GM18507 (cell line): ENCODE data around the gene EZR.

Experiments
- DNase-seq: peaks from one replicate; pipeline ENCODE4 v3.0.0; 2011; ENCODE audit warnings: low read depth; ENCODE audit not compliant: insufficient read length; ENCODE audit errors: extremely low spot score
- FAIRE-seq: peaks from 2 replicates; lab custom pipeline; 2011; peaks lifted over from hg19 to GRCh38; lab: Jason Lieb, UNC

The EZR gene

DNA sequence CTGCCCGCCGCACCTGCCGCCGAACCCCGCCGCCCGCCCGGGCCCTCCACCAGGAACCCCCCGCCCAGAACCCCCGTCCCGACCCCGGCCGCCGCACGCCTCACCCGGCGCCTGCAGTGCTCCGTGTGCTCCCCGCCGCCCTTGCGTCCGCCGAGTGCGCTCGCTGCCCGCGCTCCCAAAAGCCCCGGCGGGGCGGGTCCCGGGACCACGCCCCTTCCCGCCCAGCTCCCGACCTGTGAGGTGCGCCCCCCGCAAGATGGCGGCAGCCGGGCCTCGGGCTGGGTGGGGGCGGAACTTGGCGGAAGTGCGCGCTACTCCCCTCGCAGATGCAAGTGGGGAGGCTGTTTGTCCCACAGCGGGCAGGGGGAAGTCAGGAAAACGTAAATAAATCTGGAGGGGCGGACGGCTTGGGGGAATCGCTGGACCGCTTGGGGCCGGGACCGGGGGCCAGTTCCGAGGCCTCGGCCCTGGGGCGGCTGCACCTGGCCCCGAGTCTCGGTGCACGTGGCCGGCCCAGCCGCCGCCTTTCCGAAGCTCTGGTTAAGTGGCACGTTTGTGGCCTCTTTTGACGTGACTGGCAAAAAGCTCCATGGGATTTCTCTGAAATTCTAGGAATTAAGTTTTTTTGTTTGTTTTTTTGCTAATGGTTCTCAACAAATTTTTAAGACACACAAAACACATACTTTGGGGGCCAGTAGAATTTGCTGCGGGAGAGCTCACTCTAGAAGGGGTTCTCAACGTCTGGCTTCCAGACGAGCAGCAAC, at the start of gene EZR:
Gene EZR, minus strand, starts transcription at position 156 of the 764 bp plus-strand sequence. CDS start 1,275 bp downstream, outside the sequence.
- DNase-seq (peak; percentile 81), FAIRE-seq (peak; percentile 78)

DNA sequence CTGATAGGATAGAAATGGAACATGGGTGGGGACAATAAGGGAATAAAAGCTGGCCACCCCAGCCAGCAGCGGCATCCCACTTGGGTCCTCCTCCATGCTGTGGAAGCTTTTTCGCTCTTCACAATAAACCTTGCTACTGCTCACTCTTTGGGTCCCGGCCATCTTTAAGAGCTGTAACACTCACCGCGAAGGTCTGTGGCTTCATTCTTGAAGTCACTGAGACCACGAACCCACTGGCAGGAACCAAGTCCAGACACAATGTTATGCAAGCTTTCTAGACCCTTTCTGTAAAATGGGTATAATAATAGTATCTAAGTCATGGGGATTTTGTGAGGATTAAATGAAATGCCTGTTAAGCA, 48.9 kb upstream of the EZR start:
- DNase-seq (no peak), FAIRE-seq (no peak)

DNA sequence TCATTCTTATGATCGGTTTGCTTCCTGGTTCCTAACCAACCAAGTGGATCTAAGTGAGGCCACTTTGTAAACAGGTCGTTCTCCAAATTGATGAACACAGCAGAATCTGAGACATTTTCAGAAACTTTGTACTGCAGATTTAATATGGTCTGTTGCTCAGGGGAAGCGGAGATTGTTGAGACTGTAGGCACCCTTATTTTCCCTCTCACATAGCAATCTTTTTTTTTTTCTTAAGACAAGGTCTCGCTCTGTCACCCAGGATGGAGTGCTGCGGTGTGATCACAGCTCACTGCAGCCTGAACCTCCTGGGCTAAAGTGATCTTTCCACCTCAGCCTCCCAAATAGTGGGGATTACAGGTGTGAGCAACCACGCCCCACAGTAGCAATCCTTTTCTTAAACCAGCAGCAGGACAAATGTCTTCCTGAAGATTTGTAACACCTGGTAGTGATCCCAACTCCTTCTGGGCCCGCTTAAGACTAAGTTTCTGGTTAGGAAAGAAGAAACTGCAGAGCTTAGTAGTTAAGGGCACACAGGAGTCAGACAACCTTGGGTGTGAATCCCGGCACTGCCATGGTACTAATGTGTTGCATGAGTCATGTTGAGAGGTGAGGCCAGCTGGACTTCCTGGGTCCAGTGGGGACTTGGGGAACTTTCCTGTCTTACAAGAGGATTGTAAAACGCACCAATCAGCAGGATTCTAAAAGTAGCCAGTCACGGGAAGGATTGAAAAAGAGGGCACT, 48.4 kb upstream of the EZR start:
- DNase-seq, result no peak
- FAIRE-seq, result peak; percentile 89

DNA sequence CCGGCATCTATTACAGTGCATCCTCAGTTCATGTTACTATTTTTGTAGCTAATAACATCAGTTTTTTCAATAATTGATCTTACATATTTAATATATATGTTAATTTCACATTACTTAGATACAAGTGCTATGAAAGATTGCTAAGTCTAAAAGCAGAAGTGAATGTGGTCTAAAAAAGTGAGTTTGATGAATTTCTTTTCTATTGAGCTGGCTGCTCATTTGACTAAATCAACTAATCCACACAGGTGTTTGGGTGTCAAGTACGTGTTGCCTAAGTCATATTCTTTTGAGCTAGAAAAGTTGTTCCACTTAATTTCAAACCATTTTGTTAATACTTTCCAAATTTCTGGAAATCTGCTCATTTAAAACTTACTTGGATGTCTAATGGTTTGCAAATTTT, 46.6 kb upstream of the EZR start:
- DNase-seq (no peak), FAIRE-seq (no peak)

DNA sequence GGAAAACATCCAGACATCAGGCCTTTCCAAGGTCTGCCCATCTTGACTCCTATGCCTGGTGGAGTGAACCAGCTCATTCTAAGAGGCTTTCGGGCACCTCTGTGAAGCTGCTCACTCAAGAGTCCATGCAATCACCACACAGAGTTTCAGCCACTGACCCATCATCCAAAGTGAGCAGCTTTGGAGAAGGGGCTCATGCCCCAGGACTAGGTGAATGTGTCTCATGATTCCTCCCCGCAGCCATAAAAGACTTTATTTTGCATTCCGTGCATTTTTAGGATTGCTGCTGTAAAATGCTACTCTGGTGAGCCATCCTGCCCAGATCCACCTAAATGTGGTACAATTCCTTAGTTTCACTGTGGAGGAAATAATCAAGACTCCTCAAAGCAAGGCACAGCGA, 44.5 kb upstream of the EZR start:
- no peak for FAIRE-seq

DNA sequence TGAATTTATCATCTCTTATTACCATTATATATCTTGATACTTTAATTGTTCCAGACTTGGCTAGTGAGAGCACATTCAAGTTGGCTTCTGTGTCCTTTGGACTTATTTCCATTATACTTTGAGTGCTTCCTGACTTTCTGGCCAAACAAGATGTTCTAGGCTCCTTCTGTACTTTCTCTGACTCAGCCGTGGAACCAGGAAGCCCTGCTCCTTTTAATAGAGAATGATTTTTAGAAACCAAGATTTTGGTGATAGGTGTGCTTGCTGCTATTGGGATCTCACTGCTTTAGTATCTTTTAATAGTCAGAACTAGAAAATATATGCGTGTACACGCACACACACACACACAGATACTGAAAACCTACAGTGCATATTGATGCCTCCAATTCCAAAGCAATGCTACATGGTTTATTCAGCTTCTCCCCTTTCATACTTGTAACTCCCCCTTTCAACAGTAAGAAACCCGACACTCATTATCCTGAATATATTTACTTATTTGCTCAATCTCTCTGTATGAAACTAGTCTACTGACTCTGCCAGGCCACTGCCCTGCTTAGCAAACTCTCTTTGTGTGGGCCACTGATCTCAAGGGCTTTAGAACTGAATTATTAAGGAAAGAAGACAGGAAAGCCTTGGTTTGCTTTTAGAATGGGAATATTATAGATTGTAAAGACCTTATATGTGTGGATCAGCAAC, 42.7 kb upstream of the EZR start:
- no peak for FAIRE-seq
- DNase-seq, result no peak

More for the DNA sequence above, 44.5 kb upstream of the EZR start:
- DNase-seq, result no peak

DNA sequence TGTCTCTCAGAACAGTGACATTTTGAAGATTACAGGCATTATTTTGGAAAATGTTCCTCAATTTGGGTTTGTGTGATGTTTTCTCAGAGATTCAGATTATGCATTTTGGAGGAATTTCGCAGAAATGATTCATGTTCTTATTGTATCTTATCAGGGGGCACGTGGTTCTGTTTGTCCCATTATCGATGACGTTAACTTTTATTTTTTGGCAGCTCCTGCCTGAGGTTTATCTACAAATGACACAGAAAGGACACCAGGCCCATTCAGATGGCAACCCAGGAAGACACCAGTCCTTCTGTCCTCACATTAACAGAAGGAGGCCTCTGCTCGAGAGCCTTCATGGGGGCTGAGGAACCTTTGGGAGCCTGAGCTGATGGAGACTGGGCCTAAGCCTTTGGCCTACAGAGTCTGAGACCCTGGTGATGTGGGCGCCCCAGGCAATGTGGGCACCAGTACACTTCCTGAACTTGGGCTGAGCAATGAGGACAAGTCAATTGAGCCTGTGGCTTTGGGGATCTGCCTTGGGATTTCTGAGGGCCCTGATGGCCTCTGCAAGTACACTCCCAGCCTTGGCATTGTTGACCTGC, 41.2 kb upstream of the EZR start:
- FAIRE-seq (no peak), DNase-seq (no peak)

DNA sequence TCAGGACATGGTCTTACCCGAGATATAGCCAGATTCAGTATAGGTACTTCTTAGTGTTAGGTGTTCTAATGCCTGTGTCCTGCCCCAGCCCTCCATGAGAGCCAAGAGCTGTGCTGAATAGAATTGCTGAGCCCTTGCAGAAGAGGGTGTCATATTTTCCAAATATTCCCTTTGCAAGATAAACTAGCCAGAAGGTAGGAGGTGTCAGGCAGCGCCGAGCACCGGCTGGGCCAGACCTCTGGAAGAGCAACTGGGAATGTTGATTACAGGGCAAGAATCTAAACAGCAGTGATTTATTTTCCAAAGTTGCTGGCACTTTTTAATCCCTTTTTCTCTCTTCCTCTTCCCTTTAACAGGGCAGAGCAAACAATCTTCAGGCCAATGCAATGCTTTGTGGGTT, 37.1 kb upstream of the EZR start:
- FAIRE-seq, result no peak
- DNase-seq, result no peak

DNA sequence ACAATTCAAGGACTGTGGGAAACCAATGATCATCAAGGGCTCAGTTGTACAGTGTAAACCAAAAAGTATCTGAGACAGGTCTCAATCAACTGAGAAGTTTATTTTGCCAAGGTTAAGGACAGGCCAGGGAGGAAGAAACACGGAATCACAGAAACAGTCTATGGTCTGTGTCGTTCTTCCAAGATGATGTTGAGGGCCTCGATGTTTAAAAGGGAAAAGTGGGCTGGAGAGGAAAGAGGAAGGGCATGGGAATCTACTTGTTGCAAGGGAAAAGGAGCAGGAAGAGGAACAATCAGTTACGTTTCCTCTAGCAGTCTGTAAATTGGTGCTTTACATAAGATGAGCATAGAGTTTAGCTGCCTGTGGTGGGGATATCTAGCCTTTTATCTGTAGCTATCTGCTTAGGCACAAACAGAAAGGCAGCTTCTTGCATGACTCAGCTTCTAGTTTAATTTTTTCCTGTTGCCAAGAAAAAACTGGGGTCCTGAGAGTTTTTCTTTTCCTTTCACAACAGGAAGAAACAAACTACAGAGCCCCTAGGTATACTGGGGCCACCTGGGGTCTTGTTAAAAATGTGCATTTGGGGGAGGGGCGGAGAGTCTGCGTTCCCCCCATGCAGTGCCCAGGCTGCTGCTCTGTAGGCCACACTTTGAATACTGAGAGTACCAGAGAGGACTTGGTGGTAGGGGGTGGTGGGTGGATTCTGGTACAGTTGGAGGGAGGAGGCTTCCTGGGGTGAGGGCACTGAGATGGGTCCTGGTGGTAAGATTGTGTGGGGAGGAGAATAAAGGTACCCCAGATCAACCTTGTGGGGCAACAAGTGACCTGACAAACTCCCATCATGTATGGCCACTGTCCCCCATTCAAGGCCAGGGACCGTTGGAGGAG, 35.3 kb upstream of the EZR start:
- FAIRE-seq (peak; percentile 33), DNase-seq (no peak)

DNA sequence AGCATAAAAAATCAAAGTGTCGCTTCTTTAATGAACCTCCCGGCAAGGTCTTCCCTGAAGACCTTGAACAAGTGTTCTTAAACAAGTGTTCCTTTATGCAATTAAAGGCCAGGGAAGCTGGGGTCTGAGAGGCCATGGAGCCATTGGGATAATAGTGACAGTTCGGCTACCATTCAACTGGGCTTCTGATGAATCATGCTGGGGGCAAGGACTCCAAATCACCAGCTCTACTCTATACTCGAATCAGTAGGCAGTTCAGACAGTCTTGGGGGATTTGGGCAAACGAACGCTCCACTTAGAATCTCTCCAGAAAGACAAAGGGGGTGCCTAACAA, 34.7 kb upstream of the EZR start:
- FAIRE-seq (no peak), DNase-seq (no peak)

DNA sequence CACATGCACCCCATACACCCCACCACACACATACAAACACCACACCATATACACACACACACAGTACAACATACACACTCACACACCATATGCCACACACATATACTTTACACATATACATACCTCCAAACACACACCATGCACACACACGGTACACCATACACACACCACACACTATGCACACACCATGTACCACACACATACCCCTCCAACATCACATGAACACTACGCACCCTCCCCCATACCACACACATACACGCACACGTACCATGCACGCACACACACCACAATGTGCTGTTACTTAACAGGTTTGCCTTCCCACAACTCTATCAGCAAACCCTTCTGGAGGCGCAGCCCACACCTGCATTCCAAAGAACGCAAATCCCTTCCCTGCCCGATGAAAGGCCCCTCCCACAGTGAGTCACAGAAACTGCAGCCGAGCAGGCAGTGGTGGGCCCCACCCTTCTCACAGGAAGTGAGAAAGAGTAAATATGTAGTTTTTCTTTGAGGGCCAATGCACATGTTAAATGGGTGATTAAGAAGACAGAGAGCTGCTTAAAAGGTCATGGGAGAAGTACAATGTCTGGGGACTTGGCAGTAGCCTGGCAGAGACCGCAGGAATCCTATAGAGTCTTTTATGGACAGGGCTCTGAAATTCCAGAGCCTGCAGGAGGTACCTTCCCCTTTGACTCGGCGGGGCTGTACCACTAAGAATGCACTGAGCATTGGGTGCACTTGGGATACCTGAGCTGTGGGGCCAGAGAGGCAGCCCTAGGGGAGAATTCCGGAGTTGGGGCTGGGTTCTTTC, 34.1 kb upstream of the EZR start:
- FAIRE-seq (peak; percentile 78), DNase-seq (peak; percentile 58)

DNA sequence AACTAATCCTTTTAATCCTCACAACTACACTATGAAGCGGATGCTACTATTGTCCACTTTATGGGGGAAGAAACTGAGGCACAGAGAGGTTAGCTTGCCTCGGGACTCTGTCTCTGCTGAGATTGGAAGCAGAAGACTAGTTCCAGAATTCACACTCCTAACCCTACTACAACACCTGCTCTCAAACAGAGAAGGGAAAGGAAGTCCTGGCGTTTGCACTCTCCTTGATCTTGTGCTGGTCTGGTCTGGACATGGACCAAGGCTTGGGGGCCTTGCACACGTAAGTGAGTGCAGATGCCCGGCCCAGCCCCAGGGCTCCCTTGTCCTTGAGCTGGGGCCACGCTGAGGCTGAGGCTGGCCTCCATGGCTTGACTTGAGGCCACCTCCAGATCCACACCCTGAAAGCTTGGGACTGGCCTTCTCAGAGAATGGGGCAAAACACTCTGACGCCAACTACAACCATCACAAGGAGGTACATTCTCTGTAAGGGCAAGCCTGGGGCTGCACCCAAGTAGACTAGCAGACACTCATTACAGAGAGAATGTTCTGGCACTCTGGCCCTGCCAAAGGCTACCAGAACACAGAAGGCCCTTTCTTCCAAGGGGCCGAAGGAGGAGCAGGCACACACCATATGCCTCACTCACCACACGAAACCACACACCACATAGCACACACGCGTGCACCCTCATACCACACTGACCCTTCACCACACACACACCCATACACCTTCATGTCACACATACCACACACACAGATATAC, 33.3 kb upstream of the EZR start:
- no peak for DNase-seq
- no peak for FAIRE-seq

DNA sequence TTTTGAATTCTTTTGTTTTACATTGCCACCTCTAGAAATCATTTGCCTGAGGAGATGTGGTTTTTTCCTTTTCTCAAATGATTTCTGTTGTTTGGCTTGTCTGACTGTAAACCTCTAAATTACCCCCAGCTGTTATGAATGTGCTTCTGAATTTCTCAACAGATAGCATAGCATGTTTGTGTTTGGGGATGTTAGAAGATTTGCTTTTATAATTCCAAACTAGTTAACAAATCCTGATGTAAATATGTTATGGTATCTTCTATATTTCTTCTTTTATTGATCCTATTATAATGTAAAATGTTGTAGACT, 31.6 kb upstream of the EZR start:
- no peak for DNase-seq
- FAIRE-seq, result no peak

DNA sequence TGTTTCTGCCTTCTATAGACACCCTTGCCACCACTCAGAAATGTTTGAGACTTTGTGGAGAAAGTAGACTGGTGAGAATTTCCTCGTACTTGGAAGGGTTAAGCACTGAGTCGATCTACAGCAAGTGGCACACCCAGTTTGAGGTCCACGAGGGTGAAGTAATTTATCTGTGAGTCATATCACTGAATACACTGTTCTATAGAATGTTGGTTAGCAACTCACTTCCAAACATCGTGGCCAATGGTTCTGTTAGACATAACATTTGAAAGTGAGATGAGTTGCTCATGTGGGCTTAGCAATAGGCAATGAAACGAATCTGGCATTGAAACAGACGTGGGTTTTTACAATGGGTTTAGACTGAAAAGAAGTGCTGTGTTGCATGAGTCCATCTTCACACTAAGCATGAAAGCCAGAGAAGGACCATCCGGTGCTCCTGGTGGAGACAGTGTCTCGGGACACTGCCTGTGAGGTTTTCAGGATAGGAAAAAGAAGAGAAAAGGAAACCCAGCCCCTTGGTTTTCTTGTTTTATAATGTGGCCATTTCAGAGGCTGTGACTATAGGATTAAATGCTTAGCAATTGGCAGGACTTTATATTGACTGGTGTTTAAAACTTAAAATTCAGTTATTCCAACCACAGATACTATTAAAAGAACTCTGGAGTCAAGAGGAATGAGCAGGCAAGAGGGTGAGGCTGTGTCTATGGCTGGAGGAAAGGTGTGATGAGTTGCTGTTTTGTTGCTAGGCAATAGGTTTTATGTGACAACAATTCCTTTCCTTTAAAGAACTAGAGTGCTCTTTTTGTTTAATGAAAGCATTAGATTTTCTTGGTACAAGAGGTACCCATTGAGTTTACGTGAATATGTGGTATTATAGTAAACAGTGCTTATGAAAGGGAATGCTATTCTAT, 31.0 kb upstream of the EZR start:
- DNase-seq (no peak), FAIRE-seq (no peak)

DNA sequence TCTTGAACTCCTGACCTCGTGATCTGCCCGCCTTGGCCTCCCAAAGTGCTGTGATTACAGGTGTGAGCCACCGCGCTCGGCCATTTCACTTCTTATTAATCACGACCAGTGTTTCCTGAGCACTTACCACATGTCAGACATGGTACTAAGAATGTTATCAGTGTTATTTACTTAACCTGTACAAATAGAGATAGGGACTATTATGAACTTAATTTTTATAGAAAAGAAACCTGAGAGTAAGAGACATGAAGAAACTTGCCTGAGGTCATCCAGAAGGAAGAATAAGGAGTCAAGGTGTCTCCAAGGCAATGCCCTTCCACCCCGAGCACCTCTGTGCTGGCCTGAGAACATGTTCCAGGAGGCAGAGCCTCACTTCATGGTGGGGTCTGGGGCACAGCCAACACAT, 29.3 kb upstream of the EZR start:
- DNase-seq, result no peak
- no peak for FAIRE-seq

DNA sequence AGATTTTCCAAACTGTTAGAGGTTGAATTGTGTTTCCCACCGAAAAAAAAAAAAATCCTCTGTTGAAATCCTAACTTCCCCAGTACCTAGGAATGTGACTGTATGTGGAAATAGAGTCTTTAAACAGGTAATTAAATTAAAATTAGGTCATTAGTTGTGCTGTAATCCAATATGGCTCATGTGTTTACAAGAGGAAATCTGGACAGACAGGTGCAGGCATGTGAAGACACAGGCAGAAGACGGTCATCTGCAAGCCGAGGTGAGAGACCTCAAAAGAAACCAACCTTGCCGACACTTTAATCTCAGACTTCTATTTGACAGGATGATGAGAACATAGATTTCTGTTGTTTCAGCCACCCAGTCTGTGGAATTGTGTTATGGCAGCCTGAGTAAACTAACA, 28.6 kb upstream of the EZR start:
- DNase-seq, result no peak
- no peak for FAIRE-seq

DNA sequence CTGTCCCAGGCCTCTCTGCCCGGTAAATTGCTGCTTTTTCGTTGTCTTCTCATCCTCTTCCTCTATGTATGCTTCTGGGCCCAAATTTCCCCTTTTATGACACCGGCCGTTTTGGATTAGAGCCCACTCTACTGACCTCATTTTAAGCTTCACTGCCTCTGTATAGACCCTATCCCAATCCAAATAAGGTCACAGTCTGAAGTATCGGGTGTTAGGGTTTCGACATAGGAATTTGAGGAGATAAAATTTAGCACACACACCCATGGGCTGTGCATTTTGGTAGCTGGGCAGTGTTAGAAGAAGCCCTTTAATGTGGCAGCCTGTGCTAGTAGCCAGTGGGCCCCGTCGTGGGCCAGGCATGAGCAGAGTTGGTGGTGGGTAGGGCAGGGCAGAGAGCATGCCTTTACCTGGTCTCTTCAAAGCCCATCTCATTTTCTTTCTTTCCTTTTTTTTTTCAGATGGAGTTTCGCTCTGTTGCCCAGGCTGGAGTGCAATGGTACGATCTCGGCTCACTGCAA, 27.9 kb upstream of the EZR start:
- no peak for FAIRE-seq

More for the DNA sequence above, 27.9 kb upstream of the EZR start:
- DNase-seq, result no peak
